ENCODE data around the gene HCFC1. TPM values are rescaled to one million over a fixed set of nuclear protein-coding genes. Genes with fewer than 3 reads are reported as not detected.

HCFC1 gene
- 34.4 to 39.5 TPM (median 36.7 TPM) in 5 replicates for total RNA-seq (2022; extraction: Qiagen RNA extraction)

GRCh38 chrX:153971450-153972367, at the start of gene HCFC1:
Gene HCFC1, minus strand, starts transcription at chrX:153971818. Its CDS starts 978 bp downstream, at chrX:153970840.

GRCh38 chrX:154019633-154020528, 48.3 kb upstream of the HCFC1 start, which contains the start of gene IRAK1:
Gene IRAK1, minus strand, starts transcription at chrX:154019902. Its CDS starts 90 bp downstream, at chrX:154019812.

GRCh38 chrX:153972368-153973126, 929 bp upstream of the HCFC1 start, which contains the start of gene TMEM187:
Gene TMEM187, plus strand, starts transcription at chrX:153972754. Its CDS starts 9,309 bp downstream, at chrX:153982063.

GRCh38 chrX:153944140-153944799, 27.3 kb downstream of the HCFC1 start, which contains the start of gene RENBP:
Gene RENBP, minus strand, starts transcription at chrX:153944643. Its CDS starts 33 bp downstream, at chrX:153944610.

GRCh38 chrX:153934762-153935325, 36.8 kb downstream of the HCFC1 start, which contains the start of gene NAA10:
Gene NAA10, minus strand, starts transcription at chrX:153935037. Its CDS starts 133 bp downstream, at chrX:153934904.

GRCh38 chrX:153925739-153926551, 45.7 kb downstream of the HCFC1 start, which contains the start of gene ARHGAP4:
Gene ARHGAP4, minus strand, starts transcription at chrX:153926264. Its CDS starts 62 bp downstream, at chrX:153926202.

GRCh38 chrX:153903991-153904957, 67.3 kb downstream of the HCFC1 start, which contains the start of gene AVPR2:
Gene AVPR2, plus strand, starts transcription at chrX:153904673. Its CDS starts 473 bp downstream, at chrX:153905146.

Other genes starting within 250 kb of the HCFC1 start
- 351 to 491 TPM (median 368 TPM) in 5 replicates for gene BCAP31, start 247.4 kb downstream of the HCFC1 start, total RNA-seq (2022; extraction: Qiagen RNA extraction)
- 2.5 to 4.0 TPM (median 3.6 TPM) in 5 replicates for gene ABCD1, start 247.0 kb downstream of the HCFC1 start, total RNA-seq (2022; extraction: Qiagen RNA extraction)
- 3.1 to 4.0 TPM (median 3.6 TPM) in 5 replicates for gene PLXNB3, start 207.6 kb downstream of the HCFC1 start, total RNA-seq (2022; extraction: Qiagen RNA extraction)
- 0.02 to 0.13 TPM (median 0.05 TPM) in 4 of 5 replicates, not detected in the other for gene SRPK3, start 190.8 kb downstream of the HCFC1 start, total RNA-seq (2022; extraction: Qiagen RNA extraction)
- gene IDH3G, start 177.4 kb downstream of the HCFC1 start, total RNA-seq (2022; extraction: Qiagen RNA extraction): 58.1 to 62.0 TPM (median 60.2 TPM) in 5 replicates
- 313 to 452 TPM (median 397 TPM) in 5 replicates for gene SSR4, start 177.2 kb downstream of the HCFC1 start, total RNA-seq (2022; extraction: Qiagen RNA extraction)
- gene PDZD4, start 141.3 kb downstream of the HCFC1 start, total RNA-seq (2022; extraction: Qiagen RNA extraction): 2.9 to 3.7 TPM (median 3.4 TPM) in 5 replicates
- gene L1CAM, start 85.6 kb downstream of the HCFC1 start, total RNA-seq (2022; extraction: Qiagen RNA extraction): 16.9 to 22.0 TPM (median 19.7 TPM) in 5 replicates
- 0.07 TPM in 1 of 5 replicates, not detected in the others for gene AVPR2, start 67.1 kb downstream of the HCFC1 start, total RNA-seq (2022; extraction: Qiagen RNA extraction)
- 1.3 to 2.1 TPM (median 1.4 TPM) in 5 replicates for gene ARHGAP4, start 45.6 kb downstream of the HCFC1 start, total RNA-seq (2022; extraction: Qiagen RNA extraction)
- 197 to 239 TPM (median 216 TPM) in 5 replicates for gene NAA10, start 36.8 kb downstream of the HCFC1 start, total RNA-seq (2022; extraction: Qiagen RNA extraction)
- gene RENBP, start 27.2 kb downstream of the HCFC1 start, total RNA-seq (2022; extraction: Qiagen RNA extraction): 0.10 to 0.36 TPM (median 0.18 TPM) in 4 of 5 replicates, not detected in the other
- 5.2 to 7.2 TPM (median 5.4 TPM) in 5 replicates for gene TMEM187, start 936 bp upstream of the HCFC1 start, total RNA-seq (2022; extraction: Qiagen RNA extraction)
- gene IRAK1, start 48.1 kb upstream of the HCFC1 start, total RNA-seq (2022; extraction: Qiagen RNA extraction): 201 to 219 TPM (median 215 TPM) in 5 replicates
- gene MECP2, start 125.9 kb upstream of the HCFC1 start, total RNA-seq (2022; extraction: Qiagen RNA extraction): 18.5 to 21.0 TPM (median 19.3 TPM) in 5 replicates
- not detected in 5 replicates for gene OPN1LW, start 172.4 kb upstream of the HCFC1 start, total RNA-seq (2022; extraction: Qiagen RNA extraction)
- not detected in 5 replicates for gene OPN1MW, start 210.8 kb upstream of the HCFC1 start, total RNA-seq (2022; extraction: Qiagen RNA extraction)
- gene OPN1MW2, start 247.9 kb upstream of the HCFC1 start, total RNA-seq (2022; extraction: Qiagen RNA extraction): not detected in 5 replicates